ENCODE data around the gene ABCD2. TPM values are rescaled to one million over a fixed set of nuclear protein-coding genes. Genes with fewer than 3 reads are reported as not detected.
"Not testable (repeated sequence)": the region's sequence is repeated elsewhere in the genome, so short reads cannot be mapped to it uniquely, and the experiment has no call there.

Gene ABCD2
- total and polyA plus RNA-seq, 11 donors: 0.39 to 8.6 (median 6.5) TPM

DNA sequence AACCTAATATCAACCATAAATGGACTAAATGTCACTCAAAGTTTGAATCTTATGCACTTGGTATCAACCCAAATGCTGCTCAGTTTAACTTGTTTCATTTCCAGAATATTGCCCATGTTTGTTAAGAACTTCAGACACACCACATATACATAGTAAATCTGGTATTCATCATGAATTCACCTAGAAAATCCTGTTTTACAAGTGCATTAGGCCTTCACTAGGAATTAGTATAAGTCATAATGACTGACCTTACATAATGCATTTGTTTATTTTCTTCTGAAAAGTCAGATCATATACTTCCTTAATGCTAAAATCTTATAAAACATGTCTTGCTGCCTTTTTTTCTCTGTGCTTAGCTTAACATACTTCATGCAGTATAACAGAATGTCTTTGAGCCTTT lies 66.1 kb downstream of the ABCD2 start:
- H3K27me3 ChIP-seq: no peaks in the 10 kb centered on the region
- H3K36me3 ChIP-seq: peaks cover 0 to 8% (median 0%) of the 10 kb centered on the region in 9 donors
- TF ChIP-seq POLR2A (IDR thresholded peaks at IDR 0.05): no peak
- TF ChIP-seq, protein P1, sequence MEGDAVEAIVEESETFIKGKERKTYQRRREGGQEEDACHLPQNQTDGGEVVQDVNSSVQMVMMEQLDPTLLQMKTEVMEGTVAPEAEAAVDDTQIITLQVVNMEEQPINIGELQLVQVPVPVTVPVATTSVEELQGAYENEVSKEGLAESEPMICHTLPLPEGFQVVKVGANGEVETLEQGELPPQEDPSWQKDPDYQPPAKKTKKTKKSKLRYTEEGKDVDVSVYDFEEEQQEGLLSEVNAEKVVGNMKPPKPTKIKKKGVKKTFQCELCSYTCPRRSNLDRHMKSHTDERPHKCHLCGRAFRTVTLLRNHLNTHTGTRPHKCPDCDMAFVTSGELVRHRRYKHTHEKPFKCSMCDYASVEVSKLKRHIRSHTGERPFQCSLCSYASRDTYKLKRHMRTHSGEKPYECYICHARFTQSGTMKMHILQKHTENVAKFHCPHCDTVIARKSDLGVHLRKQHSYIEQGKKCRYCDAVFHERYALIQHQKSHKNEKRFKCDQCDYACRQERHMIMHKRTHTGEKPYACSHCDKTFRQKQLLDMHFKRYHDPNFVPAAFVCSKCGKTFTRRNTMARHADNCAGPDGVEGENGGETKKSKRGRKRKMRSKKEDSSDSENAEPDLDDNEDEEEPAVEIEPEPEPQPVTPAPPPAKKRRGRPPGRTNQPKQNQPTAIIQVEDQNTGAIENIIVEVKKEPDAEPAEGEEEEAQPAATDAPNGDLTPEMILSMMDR (IDR thresholded peaks at IDR 0.05): no peak
- no peak overlapping the region for H3K27ac ChIP-seq
- peaks cover 0 to 13% (median 2%) of the 10 kb centered on the region in 12 donors for H3K9me3 ChIP-seq
- intact Hi-C loops (cut with DNase I): no loop called here
- no peak for ATAC-seq
- no peak for DNase-seq
- no peaks in the 10 kb centered on the region for H3K4me1 ChIP-seq
- no peak overlapping the region for H3K4me3 ChIP-seq

DNA sequence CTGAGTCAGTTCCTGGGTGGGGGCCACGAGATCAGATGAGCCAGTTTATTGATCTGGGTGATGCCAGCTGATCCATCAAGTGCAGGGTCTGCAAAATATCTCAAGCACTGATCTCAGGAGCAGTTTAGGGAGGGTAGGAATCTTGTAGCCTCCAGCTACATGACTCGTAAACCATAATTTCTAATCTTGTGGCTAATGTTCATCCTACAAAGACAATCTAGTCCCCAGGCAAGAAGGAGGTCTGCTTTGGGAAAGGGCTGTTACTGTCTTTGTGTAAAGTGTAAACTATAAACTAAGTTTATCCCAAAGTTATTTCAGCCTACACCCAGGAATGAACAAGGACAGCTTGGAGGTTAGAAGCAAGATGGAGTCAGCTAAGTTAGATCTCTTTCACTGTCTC lies 75.4 kb downstream of the ABCD2 start:
- 40 to 70% (median 68%) methylated on average over 2 of the region's 2 CpGs for WGBS, 4 donors
- ATAC-seq; H3K36me3 ChIP-seq; H3K9me3 ChIP-seq; H3K27ac ChIP-seq; H3K4me3 ChIP-seq; H3K27me3 ChIP-seq; DNase-seq; H3K4me1 ChIP-seq; intact Hi-C loops (cut with DNase I): not testable (repeated sequence)

DNA sequence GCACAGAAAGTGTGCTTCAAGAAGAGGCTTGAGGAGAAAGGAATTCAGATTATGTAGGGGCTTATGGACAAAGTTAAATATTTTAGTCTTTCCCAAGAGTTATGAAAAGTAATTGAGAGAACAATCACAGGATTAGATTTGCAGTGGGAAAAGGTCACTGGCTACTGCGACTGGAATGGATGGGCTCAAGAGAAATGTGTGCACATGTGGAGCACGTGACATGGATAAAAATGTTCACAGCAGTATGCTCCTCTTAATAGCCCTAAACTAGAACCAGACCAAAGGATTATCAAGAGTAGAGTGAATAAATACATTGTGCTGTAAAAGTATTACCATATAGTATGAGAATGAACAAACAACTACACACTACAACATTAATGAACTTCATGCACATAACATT lies 78.1 kb downstream of the ABCD2 start:
- TF ChIP-seq, protein P1 (IDR thresholded peaks at IDR 0.05): no peak
- TF ChIP-seq POLR2A (IDR thresholded peaks at IDR 0.05): no peak
- intact Hi-C loops (cut with DNase I): no loop called here
- Histone ChIP-seq H3K27me3 (no peaks in the 10 kb centered on the region), H3K27ac (no peak overlapping the region), H3K36me3 (no peaks in the 10 kb centered on the region), H3K9me3 (no peaks in the 10 kb centered on the region), H3K4me3 (no peak overlapping the region), H3K4me1 (no peaks in the 10 kb centered on the region)
- no peak for ATAC-seq
- WGBS, 4 donors: 44 to 62% (median 50%) methylated on average over 2 of the region's 2 CpGs
- DNase-seq: no peak

DNA sequence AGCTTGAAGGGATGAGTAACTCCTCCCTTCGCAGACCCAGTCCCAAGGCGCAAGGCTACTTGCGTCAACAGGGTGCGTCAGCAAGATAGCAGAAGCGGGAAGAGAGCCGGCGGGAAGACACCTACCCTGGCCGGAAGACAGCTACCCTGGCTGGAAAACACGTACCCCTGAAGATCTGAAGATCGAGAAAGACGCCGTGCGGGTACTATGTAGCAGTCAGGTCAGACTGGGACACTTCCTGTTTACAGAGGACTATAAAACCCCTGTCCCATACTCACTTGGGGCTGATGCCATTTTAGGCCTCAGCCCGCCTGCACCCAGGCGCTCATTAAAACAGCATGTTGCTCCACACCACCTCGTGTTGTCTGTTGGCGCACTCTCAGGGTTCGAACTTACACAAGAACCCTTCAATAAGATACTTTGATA lies 80.9 kb downstream of the ABCD2 start:
- WGBS, 4 donors: 89 to 94% (median 91%) methylated on average over 18 of the region's 18 CpGs

DNA sequence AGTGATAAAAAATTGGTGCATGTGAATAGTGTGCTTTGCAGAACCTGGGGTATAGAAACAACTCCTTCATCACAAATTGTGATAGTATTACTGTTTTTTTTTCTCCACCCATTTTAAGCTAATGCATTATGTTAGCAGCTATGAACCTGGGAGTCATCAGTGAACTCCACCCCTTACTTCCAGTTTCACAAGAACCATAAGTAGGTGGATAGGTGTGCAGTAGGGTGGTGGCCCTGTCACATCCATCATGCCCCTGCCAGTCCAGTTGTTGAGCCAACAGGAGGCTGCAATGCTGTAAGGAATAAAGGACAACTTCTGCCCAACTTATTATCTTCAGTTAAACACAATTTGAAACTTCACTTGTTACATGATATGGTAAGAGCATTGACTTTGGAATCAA lies 85.7 kb downstream of the ABCD2 start:
- Histone ChIP-seq H3K27me3 (no peaks in the 10 kb centered on the region), H3K4me3 (no peak overlapping the region), H3K4me1 (no peaks in the 10 kb centered on the region), H3K9me3 (no peaks in the 10 kb centered on the region), H3K36me3 (no peaks in the 10 kb centered on the region), H3K27ac (no peak overlapping the region)
- no peak for ATAC-seq
- TF ChIP-seq, protein P1 (IDR thresholded peaks at IDR 0.05): no peak
- TF ChIP-seq POLR2A (IDR thresholded peaks at IDR 0.05): no peak
- DNase-seq: no peak
- intact Hi-C loops (cut with DNase I): loop anchor here in 1 of 10 donors (10.0 kb wide), 1 partner anchor 161 kb away; no protein-coding TSS in a partner anchor

More for the DNA sequence above, 80.9 kb downstream of the ABCD2 start:
- Histone ChIP-seq H3K4me1 (no peaks in the 10 kb centered on the region), H3K36me3 (no peaks in the 10 kb centered on the region), H3K27ac (no peak overlapping the region), H3K27me3 (no peaks in the 10 kb centered on the region), H3K9me3 (no peaks in the 10 kb centered on the region), H3K4me3 (no peak overlapping the region)
- ATAC-seq: no peak
- intact Hi-C loops (cut with DNase I): loop anchor here in 1 of 10 donors (10.0 kb wide), 1 partner anchor 156 kb away; no protein-coding TSS in a partner anchor
- no peak for DNase-seq
- no peak for TF ChIP-seq POLR2A (IDR thresholded peaks at IDR 0.05)
- TF ChIP-seq, protein P1 (IDR thresholded peaks at IDR 0.05): no peak
